IMR-90 (cell line): Measurements from ENCODE around the gene VKORC1L1. TPM values are rescaled to one million over a fixed set of nuclear protein-coding genes. Genes with fewer than 3 reads are reported as not detected.

Experiments used
- ATAC-seq: fragments of 200-7000 bp; cut with Tn5 transposase; 2 replicates; pipeline ENCODE4 v1.9.1; 2020; ENCODE audit warnings: low read depth, mild to moderate bottlenecking, moderate library complexity
- BruUV-seq: library from RNA; stranded (reverse); fragments of 400-500 nt; replicated peaks from 2 replicates; lab custom pipeline; 2021; lab: Mats Ljungman, UMichigan
- CTCF ChIA-PET: fragments of 300-600 bp; formaldehyde crosslinking; extraction: SDS; loops from one replicate; lab custom pipeline; 2021; ENCODE audit warnings: antibody characterized with exemption; lab: Yijun Ruan, JAX
- POLR2A ChIA-PET: fragments of 300-600 bp; sonication (Branson Sonifier 250); formaldehyde crosslinking; loops from one replicate; lab custom pipeline; 2022; ENCODE audit warnings: antibody characterized with exemption; ENCODE audit not compliant: unreplicated experiment; lab: Charles Lee
- DNase-seq: peaks from one replicate; pipeline ENCODE4 v3.0.0; 2013
- H2AFZ ChIP-seq: replicated peaks from 2 replicates; pipeline ENCODE3; 2013; ENCODE audit warnings: low read length, mild to moderate bottlenecking; ENCODE audit not compliant: poor library complexity
- H2AK5ac ChIP-seq: 2 replicates; pipeline ENCODE4 v1.6.1; 2013; ENCODE audit warnings: low read depth, low read length, inconsistent platforms
- H2AK9ac ChIP-seq: replicated peaks from 2 replicates; pipeline ENCODE3; 2013; ENCODE audit warnings: mild to moderate bottlenecking, low read depth, low read length, moderate library complexity; ENCODE audit not compliant: poor library complexity
- H2BK120ac ChIP-seq: 2 replicates; pipeline ENCODE4 v1.6.1; 2013; ENCODE audit warnings: low read depth, low read length, inconsistent platforms
- H2BK15ac ChIP-seq: 3 replicates; pipeline ENCODE4 v1.6.1; 2013; ENCODE audit warnings: low read depth, low read length, inconsistent platforms
- H2BK20ac ChIP-seq: 2 replicates; pipeline ENCODE4 v1.6.1; 2013; ENCODE audit warnings: low read depth, mild to moderate bottlenecking, inconsistent platforms, low read length, moderate library complexity
- H2BK5ac ChIP-seq: 2 replicates; pipeline ENCODE4 v1.6.1; 2013; ENCODE audit warnings: mild to moderate bottlenecking, low read depth, low read length, inconsistent platforms; ENCODE audit not compliant: poor library complexity, severe bottlenecking
- H3K14ac ChIP-seq: replicated peaks from 2 replicates; pipeline ENCODE4 v1.6.1; 2013; ENCODE audit warnings: low read depth, low read length, inconsistent platforms
- H3K18ac ChIP-seq: 2 replicates; pipeline ENCODE4 v1.6.1; 2013; ENCODE audit warnings: low read depth, low read length, control low read depth
- H3K23ac ChIP-seq: 2 replicates; pipeline ENCODE4 v1.6.1; 2013; ENCODE audit warnings: low read depth, low read length, inconsistent platforms
- H3K27ac ChIP-seq: 2 replicates; pipeline ENCODE4 v1.5.1; 2013; ENCODE audit warnings: mild to moderate bottlenecking, control low read depth, low read length; ENCODE audit not compliant: insufficient read depth
- H3K27me3 ChIP-seq: 2 replicates; pipeline ENCODE4 v1.6.1; 2013; ENCODE audit warnings: low read length; ENCODE audit not compliant: control insufficient read depth, insufficient read depth
- H3K36me3 ChIP-seq: 2 replicates; pipeline ENCODE4 v1.6.1; 2013; ENCODE audit warnings: low read length, mixed read lengths; ENCODE audit not compliant: control insufficient read depth, insufficient read depth
- H3K4ac ChIP-seq: 2 replicates; pipeline ENCODE4 v1.6.1; 2013; ENCODE audit warnings: low read depth, low read length, inconsistent platforms
- H3K4me1 ChIP-seq: 2 replicates; pipeline ENCODE4 v1.6.1; 2013; ENCODE audit warnings: low read length, mixed read lengths; ENCODE audit not compliant: control insufficient read depth, insufficient read depth
- H3K4me2 ChIP-seq: 2 replicates; pipeline ENCODE4 v1.6.1; 2013; ENCODE audit warnings: low read depth, mild to moderate bottlenecking, control low read depth, low read length, moderate library complexity
- H3K4me3 ChIP-seq: 2 replicates; pipeline ENCODE4 v1.5.1; 2013; ENCODE audit warnings: low read depth, mild to moderate bottlenecking, control low read depth, low read length, moderate library complexity; ENCODE audit not compliant: insufficient read depth
- H3K56ac ChIP-seq: 2 replicates; pipeline ENCODE4 v1.6.1; 2013; ENCODE audit warnings: low read length, inconsistent platforms; ENCODE audit not compliant: insufficient read depth; ENCODE audit errors: extremely low read depth
- H3K79me1 ChIP-seq, 2 experiments: 2 replicates each; pipeline ENCODE4 v1.6.1; 2013; ENCODE audit warnings: low read length in 2 of 2, inconsistent platforms in 1 of 2, low read depth in 1 of 2
- H3K9ac ChIP-seq: 2 replicates; pipeline ENCODE4 v1.6.1; 2013; ENCODE audit warnings: low read depth, low read length, control low read depth
- H3K9me1 ChIP-seq: 2 replicates; pipeline ENCODE4 v1.6.1; 2013; ENCODE audit warnings: low read length, inconsistent platforms; ENCODE audit not compliant: insufficient read depth
- H3K9me3 ChIP-seq: 2 replicates; pipeline ENCODE4 v1.6.1; 2013; ENCODE audit warnings: low read length; ENCODE audit not compliant: control insufficient read depth, insufficient read depth
- H4K20me1 ChIP-seq: 2 replicates; pipeline ENCODE4 v1.6.1; 2013; ENCODE audit warnings: low read length, inconsistent platforms; ENCODE audit not compliant: insufficient read depth
- H4K5ac ChIP-seq: 2 replicates; pipeline ENCODE4 v1.6.1; 2013; ENCODE audit warnings: mild to moderate bottlenecking, low read depth, low read length, control low read depth
- H4K8ac ChIP-seq, 2 experiments: 2 replicates each; pipeline ENCODE4 v1.6.1; 2013; ENCODE audit warnings: low read depth in 2 of 2, low read length in 2 of 2, control low read depth in 1 of 2, inconsistent platforms in 1 of 2
- H4K91ac ChIP-seq: 2 replicates; pipeline ENCODE4 v1.6.1; 2013; ENCODE audit warnings: low read depth, low read length, inconsistent platforms; ENCODE audit not compliant: insufficient read depth
- NFE2L2 ChIP-seq: fragments of 150-350 bp; IDR thresholded peaks from 2 replicates; pipeline ENCODE4 v1.6.1; 2016; ENCODE audit warnings: low read depth, mild to moderate bottlenecking, low read length
- RCOR1 ChIP-seq: IDR thresholded peaks from 2 replicates; pipeline ENCODE4 v1.6.1; 2012; ENCODE audit warnings: mild to moderate bottlenecking, low read length, improper control_type of control experiment; ENCODE audit not compliant: insufficient replicate concordance
- WGBS, 2 experiments: methylation state at CpG; one replicate each; pipeline versions ENCODE4 v1.1.5 to v1.1.7; 2013; ENCODE audit warnings: missing lambda C conversion rate in 2 of 2; ENCODE audit not compliant: insufficient read length in 1 of 2; ENCODE audit errors: extremely low coverage in 2 of 2; 5-methylcytosine and 5-hydroxymethylcytosine counted together
- dilution Hi-C: fragments of 300-500 bp; cut with HindIII; formaldehyde crosslinking; loops from one replicate; pipeline ENCODE4 v1.14.3; 2018; ENCODE audit warnings: low sequenced_read_pairs; ENCODE audit not compliant: unreplicated experiment
- in situ Hi-C: fragments of 300-500 bp; cut with MboI; formaldehyde crosslinking; loops from 3 replicates; pipeline ENCODE4 v1.14.3; 2019; ENCODE audit warnings: low sequenced_read_pairs, inconsistent platforms, mixed read lengths
- intact Hi-C: fragments of 100-400 bp; cut with micrococcal nuclease; formaldehyde crosslinking; loops from 2 replicates; pipeline ENCODE4 v1.10.0; 2022
- polyA plus RNA-seq, 3 experiments: library from polyadenylated mRNA; depleted of rRNA; stranded (reverse); fragments of >200 nt; gene quantifications; 2 replicates each; pipeline ENCODE4 v1.2.3, GENCODE V29; 2012; ENCODE audit warnings: low replicate concordance in 1 of 3
- total RNA-seq: library from RNA; depleted of rRNA; stranded (reverse); fragments of >200 nt; gene quantifications from 2 replicates; pipeline ENCODE4 v1.2.3, GENCODE V29; 2012

The VKORC1L1 gene
- total and polyA plus RNA-seq, 2 of the 4 experiments (the other 2 are of a cell fraction): 12.5 to 14.5 TPM

DNA sequence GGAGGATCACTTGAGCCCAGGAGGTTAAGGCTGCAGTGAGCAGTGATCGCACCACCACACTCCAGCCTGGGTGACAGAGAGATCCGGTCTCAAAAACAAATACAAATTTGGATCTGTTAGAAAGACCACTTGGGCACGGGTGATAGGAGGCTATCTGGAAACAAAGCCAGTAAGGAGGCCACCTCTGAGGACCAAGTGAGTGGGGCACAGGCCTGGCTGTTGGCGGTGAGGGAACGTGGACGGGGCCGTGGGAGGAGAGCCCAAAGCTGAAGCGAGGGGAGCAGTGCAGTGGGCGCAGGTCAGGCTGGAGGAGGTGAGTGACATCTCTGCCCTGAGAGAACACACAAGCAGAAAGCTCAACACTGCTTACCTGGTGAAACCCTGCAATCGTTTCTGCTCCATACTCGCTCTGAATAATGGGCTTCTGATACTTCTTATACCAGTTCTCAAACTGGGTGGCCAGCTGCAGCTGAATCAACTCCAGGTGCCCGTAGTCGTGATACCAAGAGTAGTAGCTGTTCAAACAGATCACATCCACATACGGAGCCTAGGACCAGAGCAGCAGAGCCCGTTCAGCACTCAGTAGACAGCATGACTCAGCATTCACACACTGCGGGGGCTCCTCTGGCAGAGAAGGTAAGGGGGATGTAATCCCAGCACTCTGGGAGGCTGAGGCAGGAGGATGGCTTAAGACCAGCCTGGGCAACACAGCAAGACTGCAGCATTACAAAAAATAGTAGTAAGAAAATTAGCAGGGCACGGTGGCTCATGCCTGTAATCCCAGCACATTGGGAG is 94.7 kb downstream of the VKORC1L1 start:
- Histone ChIP-seq H4K5ac (no peak overlapping the region), H3K4me1 (no peaks in the 10 kb centered on the region), H2BK20ac (no peak overlapping the region), H2BK5ac (no peak overlapping the region), H3K23ac (no peak overlapping the region), H3K9ac (no peak overlapping the region), H4K91ac (no peak overlapping the region), H2BK120ac (no peak overlapping the region), H2BK15ac (no peak overlapping the region), H3K4me3 (no peak overlapping the region), H2AK9ac (no peak overlapping the region), H3K14ac (no peak overlapping the region), H3K36me3 (peaks cover 56% of the 10 kb centered on the region), H3K79me1 (peaks cover 0 to 2% of the 10 kb centered on the region in 2 experiments; a peak in 2 of 4 replicates), H3K27me3 (no peaks in the 10 kb centered on the region), H3K9me3 (no peaks in the 10 kb centered on the region), H3K56ac (no peak overlapping the region), H2AK5ac (no peak overlapping the region), H3K27ac (no peak overlapping the region), H4K20me1 (no peaks in the 10 kb centered on the region), H3K4ac (no peak overlapping the region), H3K4me2 (no peak overlapping the region), H4K8ac (no peak overlapping the region), H2AFZ (no peak overlapping the region), H3K9me1 (no peaks in the 10 kb centered on the region), H3K18ac (no peak overlapping the region)
- 96% methylated on average over 8 of the region's 17 CpGs; no CpG with 5 or more reads in 1 of the 2 experiments for WGBS, 2 experiments
- intact Hi-C loops: no loop called here
- DNase-seq (no peak), ATAC-seq (no peak)
- in situ Hi-C loops: loop anchor here (25.0 kb wide), 1 partner anchor 230 kb away; no protein-coding TSS in a partner anchor
- TF ChIP-seq RCOR1 (no peak), NFE2L2 (peak; percentile 71)
- CTCF ChIA-PET: no interaction called here
- BruUV-seq: no TSS peak
- POLR2A ChIA-PET: no interaction called here
- dilution Hi-C loops: no loop called here
